DOHH2 (cell line): ENCODE results near the gene SH2D4B.

Source experiments
- H3F3A ChIP-seq: fragments of 200-600 bp; sonication (generic), shearing (Covaris generic); 2 replicates; pipeline ENCODE4 v1.6.0; 2016; ENCODE audit warnings: antibody characterized with exemption, mild to moderate bottlenecking; ENCODE audit not compliant: control insufficient read depth, insufficient read depth
- H3K27ac ChIP-seq: fragments of 200-600 bp; sonication (generic); 2 replicates; pipeline ENCODE4 v1.5.1; 2014; ENCODE audit warnings: low read depth, mild to moderate bottlenecking, low read length, moderate library complexity
- H3K27me3 ChIP-seq: fragments of 200-600 bp; sonication (generic); 2 replicates; pipeline ENCODE4 v1.6.1; 2014; ENCODE audit warnings: mild to moderate bottlenecking, low read length, mixed read lengths; ENCODE audit not compliant: control insufficient read depth
- H3K36me3 ChIP-seq: fragments of 200-600 bp; sonication (generic); 2 replicates; pipeline ENCODE4 v1.6.1; 2014; ENCODE audit warnings: mild to moderate bottlenecking, low read length, moderate library complexity, mixed read lengths; ENCODE audit not compliant: control insufficient read depth
- H3K4me1 ChIP-seq: fragments of 200-600 bp; sonication (generic); 2 replicates; pipeline ENCODE4 v1.6.1; 2014; ENCODE audit warnings: mild to moderate bottlenecking, low read length, mixed read lengths; ENCODE audit not compliant: control insufficient read depth
- H3K4me2 ChIP-seq: fragments of 200-600 bp; sonication (generic); 2 replicates; pipeline ENCODE4 v1.6.0; 2014; ENCODE audit warnings: mild to moderate bottlenecking, low read length, moderate library complexity
- H3K4me3 ChIP-seq: fragments of 200-600 bp; sonication (generic); 2 replicates; pipeline ENCODE4 v1.5.1; 2014; ENCODE audit warnings: mild to moderate bottlenecking, low read length, mixed read lengths
- H3K79me2 ChIP-seq: fragments of 200-600 bp; sonication (generic); 2 replicates; pipeline ENCODE4 v1.6.1; 2014; ENCODE audit warnings: mild to moderate bottlenecking, low read length, mixed read lengths; ENCODE audit not compliant: control insufficient read depth
- H3K9me2 ChIP-seq: fragments of 200-600 bp; sonication (generic); replicated peaks from 2 replicates; pipeline ENCODE4 v1.6.1; 2014; ENCODE audit warnings: mild to moderate bottlenecking, low read length, mixed read lengths; ENCODE audit not compliant: control insufficient read depth
- H3K9me3 ChIP-seq: fragments of 200-600 bp; sonication (generic); 2 replicates; pipeline ENCODE4 v1.6.1; 2014; ENCODE audit warnings: antibody characterized with exemption, low read length, mixed read lengths; ENCODE audit not compliant: control insufficient read depth, insufficient read depth
- H4K20me1 ChIP-seq: fragments of 200-600 bp; sonication (generic); 2 replicates; pipeline ENCODE4 v1.6.0; 2014; ENCODE audit warnings: low read depth, mild to moderate bottlenecking, antibody characterized with exemption, low read length, moderate library complexity; ENCODE audit not compliant: control insufficient read depth, insufficient read depth
- CTCF ChIP-seq: fragments of 200-600 bp; sonication (generic); IDR thresholded peaks from one replicate; pipeline ENCODE4 v1.5.1; 2014; ENCODE audit warnings: antibody characterized with exemption, mild to moderate bottlenecking, low read depth, low read length; ENCODE audit not compliant: poor library complexity, severe bottlenecking
- EZH2phosphoT487 ChIP-seq: fragments of 200-600 bp; sonication (generic); IDR thresholded peaks from 2 replicates; pipeline ENCODE4 v1.6.1; 2017; ENCODE audit warnings: borderline replicate concordance, mild to moderate bottlenecking, antibody characterized with exemption, low read length, moderate library complexity, mixed read lengths

SH2D4B gene

GRCh38 chr10:80681142-80681541, 143.4 kb downstream of the SH2D4B start:
- Histone ChIP-seq H3K79me2 (no peaks in the 10 kb centered on the region), H3K4me1 (no peaks in the 10 kb centered on the region), H3K27me3 (no peaks in the 10 kb centered on the region), H3K4me3 (no peak overlapping the region), H3K36me3 (no peaks in the 10 kb centered on the region), H3K27ac (no peak overlapping the region), H3K4me2 (no peak overlapping the region), H4K20me1 (no peaks in the 10 kb centered on the region), H3K9me3 (no peaks in the 10 kb centered on the region), H3K9me2 (no peaks in the 10 kb centered on the region), H3F3A (no peaks in the 10 kb centered on the region)
- TF ChIP-seq EZH2phosphoT487, result no peak
- no peak for TF ChIP-seq CTCF

- H3K36me3 ChIP-seq, result no peaks in the 10 kb centered on the region
- no peaks in the 10 kb centered on the region for H4K20me1 ChIP-seq
- H3K79me2 ChIP-seq, result no peaks in the 10 kb centered on the region
- no peak overlapping the region for H3K4me2 ChIP-seq
- no peak for TF ChIP-seq EZH2phosphoT487
- TF ChIP-seq CTCF, result no peak
- H3K27me3 ChIP-seq, result no peaks in the 10 kb centered on the region
- no peaks in the 10 kb centered on the region for H3K9me3 ChIP-seq
- no peaks in the 10 kb centered on the region for H3K4me1 ChIP-seq
- no peaks in the 10 kb centered on the region for H3K9me2 ChIP-seq
- H3K4me3 ChIP-seq, result no peak overlapping the region
- no peaks in the 10 kb centered on the region for H3F3A ChIP-seq
- H3K27ac ChIP-seq, result no peak overlapping the region
These were observed 146.6 kb downstream of the SH2D4B start for GRCh38 chr10:80684259-80684658.

- Histone ChIP-seq H4K20me1 (no peaks in the 10 kb centered on the region), H3K9me3 (no peaks in the 10 kb centered on the region), H3K27ac (no peak overlapping the region), H3K9me2 (no peaks in the 10 kb centered on the region), H3K4me1 (no peaks in the 10 kb centered on the region), H3K27me3 (0 out of 2 replicates have a peak, but pooled peaks cover 2% of the 10 kb centered on the region), H3F3A (no peaks in the 10 kb centered on the region), H3K4me2 (no peak overlapping the region), H3K79me2 (no peaks in the 10 kb centered on the region), H3K36me3 (no peaks in the 10 kb centered on the region), H3K4me3 (no peak overlapping the region)
- TF ChIP-seq CTCF, result no peak
- no peak for TF ChIP-seq EZH2phosphoT487
These were observed 147.7 kb downstream of the SH2D4B start for GRCh38 chr10:80685355-80685754.
